Body of pancreas (tissue), 4 donors: ENCODE data around the gene KRT72. TPM values are rescaled to one million over a fixed set of nuclear protein-coding genes. Genes with fewer than 3 reads are reported as not detected.

Experiments used
- ATAC-seq: fragments of 150-250 bp; one replicate; pipeline ENCODE4 v1.9.1; 2016
- DNase-seq, 4 donors: peaks; one replicate each; pipeline ENCODE4 v3.0.0-alpha.2; 2019
- H3K27ac ChIP-seq, 4 donors: fragments of 200-600 bp; sonication (generic); 1 replicate in 3 of 4; 2 replicates in 1 of 4; pipeline versions ENCODE4 v1.5.1 to v1.6.1; 2016 to 2019; ENCODE audit warnings: mild to moderate bottlenecking in 1 of 4, mixed read lengths in 1 of 4, moderate library complexity in 1 of 4
- H3K27me3 ChIP-seq, 2 donors: fragments of 200-600 bp; sonication (generic); one replicate each; pipeline ENCODE4 v1.6.0; 2016; ENCODE audit warnings: mild to moderate bottlenecking in 1 of 2
- H3K36me3 ChIP-seq, 2 donors: fragments of 200-600 bp; sonication (generic); replicated peaks in 1 of 2; 2 replicates each; pipeline ENCODE4 v1.5.1; 2016; ENCODE audit warnings: low read depth in 2 of 2; ENCODE audit not compliant: insufficient read depth in 1 of 2
- H3K4me1 ChIP-seq: fragments of 200-600 bp; sonication (generic); one replicate; pipeline ENCODE4 v1.6.0; 2016
- H3K4me3 ChIP-seq, 2 donors: fragments of 200-600 bp; sonication (generic); 1 replicate in 1 of 2; 2 replicates in 1 of 2; pipeline ENCODE4 v1.5.1; 2016 to 2019
- H3K9me3 ChIP-seq, 3 donors: fragments of 200-600 bp; sonication (generic); 1 replicate in 2 of 3; 2 replicates in 1 of 3; pipeline ENCODE4 v1.5.1; 2016
- CTCF ChIP-seq, 7 experiments: fragments of 450-650 bp in 4 of 7; fragments of 200-600 bp in 3 of 7; sonication (generic) in 3 of 7; IDR thresholded peaks; one replicate each; pipeline ENCODE4 v1.5.1; 2016 to 2019; ENCODE audit warnings: antibody characterized with exemption in 7 of 7
- POLR2A ChIP-seq, 3 donors: fragments of 450-650 bp; IDR thresholded peaks; one replicate each; pipeline ENCODE4 v1.6.1; 2016; ENCODE audit warnings: antibody characterized with exemption in 3 of 3, mild to moderate bottlenecking in 2 of 3
- WGBS, 2 donors: methylation state at CpG; one replicate each; pipeline ENCODE4 v1.1.5; 2017; 5-methylcytosine and 5-hydroxymethylcytosine counted together
- intact Hi-C: fragments of 100-400 bp; cut with DNase I; formaldehyde crosslinking; loops from one replicate; pipeline ENCODE4 v1.15.1; 2023
- total RNA-seq, 2 donors: library from RNA; depleted of rRNA; stranded (reverse); fragments of >200 nt; gene quantifications; one replicate each; pipeline ENCODE4 v1.1.0, GENCODE V29; 2016

The KRT72 gene
- total RNA-seq, 2 donors from 2014 or later = not detected

- no peak for TF ChIP-seq POLR2A (IDR thresholded peaks at IDR 0.05)
Observed at GRCh38 chr12:52607314-52607713, 6.1 kb upstream of the KRT72 start.

GRCh38 chr12:52606581-52607218 lies 5.4 kb upstream of the KRT72 start:
- no peak for DNase-seq

More at GRCh38 chr12:52607314-52607713, 6.1 kb upstream of the KRT72 start:
- intact Hi-C loops = no loop called here
- Histone ChIP-seq H3K27me3 (peaks cover 0 to 7% of the 10 kb centered on the region in 2 donors), H3K9me3 (no peaks in the 10 kb centered on the region), H3K4me1 (no peaks in the 10 kb centered on the region), H3K4me3 (no peak overlapping the region), H3K27ac (no peak overlapping the region), H3K36me3 (no peaks in the 10 kb centered on the region)
- 50 to 60% methylated on average over 1 of the region's 1 CpG for WGBS, 2 donors
- ATAC-seq = no peak
- no peak for DNase-seq

GRCh38 chr12:52606096-52606495 lies 4.8 kb upstream of the KRT72 start:
- no peaks in the 10 kb centered on the region for H3K9me3 ChIP-seq
- H3K27ac ChIP-seq = no peak overlapping the region
- WGBS, 2 donors = 48 to 62% methylated on average over 3 of the region's 3 CpGs
- no peak overlapping the region for H3K4me3 ChIP-seq
- H3K36me3 ChIP-seq = no peaks in the 10 kb centered on the region
- intact Hi-C loops = no loop called here
- ATAC-seq = no peak
- H3K27me3 ChIP-seq = peaks cover 0 to 1% of the 10 kb centered on the region in 2 donors
- no peaks in the 10 kb centered on the region for H3K4me1 ChIP-seq
- no peak for DNase-seq
- TF ChIP-seq CTCF (IDR thresholded peaks at IDR 0.05) (no peak), POLR2A (IDR thresholded peaks at IDR 0.05) (no peak)

More at GRCh38 chr12:52606581-52607218, 5.4 kb upstream of the KRT72 start:
- no peak overlapping the region for H3K27ac ChIP-seq
- no peaks in the 10 kb centered on the region for H3K9me3 ChIP-seq
- no peak for ATAC-seq
- intact Hi-C loops = no loop called here
- H3K27me3 ChIP-seq = peaks cover 0 to 7% of the 10 kb centered on the region in 2 donors
- 84 to 86% methylated on average over 7 of the region's 7 CpGs for WGBS, 2 donors
- H3K4me1 ChIP-seq = no peaks in the 10 kb centered on the region
- no peak for TF ChIP-seq CTCF (IDR thresholded peaks at IDR 0.05)
- no peak for TF ChIP-seq POLR2A (IDR thresholded peaks at IDR 0.05)
- H3K36me3 ChIP-seq = no peaks in the 10 kb centered on the region
- no peak overlapping the region for H3K4me3 ChIP-seq

GRCh38 chr12:52605542-52605941 lies 4.3 kb upstream of the KRT72 start:
- WGBS, 2 donors = 69 to 79% methylated on average over 1 of the region's 1 CpG
- ATAC-seq (no peak), DNase-seq (no peak)
- H3K4me3 ChIP-seq = no peak overlapping the region
- no peaks in the 10 kb centered on the region for H3K27me3 ChIP-seq
- H3K9me3 ChIP-seq = no peaks in the 10 kb centered on the region
- intact Hi-C loops = no loop called here
- H3K36me3 ChIP-seq = no peaks in the 10 kb centered on the region
- no peak overlapping the region for H3K27ac ChIP-seq
- TF ChIP-seq CTCF (IDR thresholded peaks at IDR 0.05) (no peak), POLR2A (IDR thresholded peaks at IDR 0.05) (no peak)
- H3K4me1 ChIP-seq = no peaks in the 10 kb centered on the region

- intact Hi-C loops = no loop called here
- no peak for ATAC-seq
- no peak overlapping the region for H3K4me3 ChIP-seq
- TF ChIP-seq CTCF (IDR thresholded peaks at IDR 0.05) = no peak
- TF ChIP-seq POLR2A (IDR thresholded peaks at IDR 0.05) = no peak
- no peaks in the 10 kb centered on the region for H3K27me3 ChIP-seq
- H3K36me3 ChIP-seq = no peaks in the 10 kb centered on the region
- H3K27ac ChIP-seq = no peak overlapping the region
- H3K4me1 ChIP-seq = no peaks in the 10 kb centered on the region
- no peaks in the 10 kb centered on the region for H3K9me3 ChIP-seq
- no peak for DNase-seq
Observed at GRCh38 chr12:52604859-52605258, 3.6 kb upstream of the KRT72 start.
